Aorta (tissue), 5 donors: ENCODE data around the gene SLC30A9. TPM values are rescaled to one million over a fixed set of nuclear protein-coding genes. Genes with fewer than 3 reads are reported as not detected.

ENCODE experiments used
- ATAC-seq: fragments of 200-7000 bp; cut with Tn5 transposase; one replicate; pipeline ENCODE4 v1.9.1; 2022; ENCODE audit warnings: moderate library complexity; ENCODE audit not compliant: low FRiP score
- DNase-seq, 2 donors: peaks; one replicate each; pipeline ENCODE4 v3.0.0-alpha.2; 2020
- H3K27ac ChIP-seq, 2 donors: one replicate each; pipeline ENCODE4 v1.5.1; 2013; ENCODE audit warnings: low read length in 2 of 2, mild to moderate bottlenecking in 2 of 2, moderate library complexity in 2 of 2, control low read depth in 1 of 2, inconsistent platforms in 1 of 2, low read depth in 1 of 2
- H3K27me3 ChIP-seq, 2 donors: one replicate each; pipeline ENCODE4 v1.6.1; 2013; ENCODE audit warnings: control low read depth in 1 of 2, low read length in 1 of 2, mild to moderate bottlenecking in 1 of 2, moderate library complexity in 1 of 2; ENCODE audit not compliant: insufficient read depth in 2 of 2, control insufficient read depth in 1 of 2
- H3K36me3 ChIP-seq, 2 donors: one replicate each; pipeline ENCODE4 v1.6.1; 2013; ENCODE audit warnings: control low read depth in 1 of 2, low read length in 1 of 2, mild to moderate bottlenecking in 1 of 2; ENCODE audit not compliant: insufficient read depth in 2 of 2, control insufficient read depth in 1 of 2
- H3K4me1 ChIP-seq, 2 donors: one replicate each; pipeline ENCODE4 v1.6.1; 2013; ENCODE audit warnings: low read length in 2 of 2, control low read depth in 1 of 2, mild to moderate bottlenecking in 1 of 2, moderate library complexity in 1 of 2; ENCODE audit not compliant: insufficient read depth in 2 of 2, control insufficient read depth in 1 of 2
- H3K4me3 ChIP-seq, 2 donors: one replicate each; pipeline ENCODE4 v1.5.1; 2013; ENCODE audit warnings: low read length in 2 of 2, control low read depth in 1 of 2, mild to moderate bottlenecking in 1 of 2
- H3K9me3 ChIP-seq: one replicate; pipeline ENCODE4 v1.6.1; 2013; ENCODE audit warnings: mild to moderate bottlenecking, low read length; ENCODE audit not compliant: control insufficient read depth
- WGBS, 2 donors: extraction: QIAGEN DNeasy Blood & Tissue Kit; methylation state at CpG; one replicate each; pipeline ENCODE4 v1.1.7; 2013; 5-methylcytosine and 5-hydroxymethylcytosine counted together
- intact Hi-C, 2 donors: fragments of 100-400 bp; cut with DNase I; formaldehyde crosslinking; loops; one replicate each; pipeline versions ENCODE4 v1.14.2 to v1.15.0; 2022
- polyA plus RNA-seq, 2 donors: library from polyadenylated mRNA; stranded (reverse); fragments of 200-250 nt; gene quantifications; one replicate each; pipeline ENCODE4 v1.2.3, GENCODE V29; 2013
- total RNA-seq, 2 donors: library from RNA; stranded (reverse); fragmentation: NEBNext Ultra II Directional; extraction: Animal tissue kit (Norgen Biotek cat#: 25700); gene quantifications; one replicate each; pipeline ENCODE4 v1.2.1, GENCODE V29; 2021
- donor health status: healthy with polysubstance abuse.
- donor health status: Bipolar disorder and iron deficiency.
- donor health status: DM: no; HTN: no; CAD: no.
- donor health status: DM: no; HTN: no; CAD: no.
- donor health status: DM: yes; HTN: yes; CAD: no.

The SLC30A9 gene
- total and polyA plus RNA-seq, 4 donors, result 17.0 to 40.0 (median 27.7) TPM

- intact Hi-C loops, result no loop called here
- no peaks in the 10 kb centered on the region for H3K36me3 ChIP-seq
- no peaks in the 10 kb centered on the region for H3K27me3 ChIP-seq
- ATAC-seq (no peak), DNase-seq (no peak)
- H3K4me1 ChIP-seq, result no peaks in the 10 kb centered on the region
- no peak overlapping the region for H3K4me3 ChIP-seq
- H3K27ac ChIP-seq, result no peak overlapping the region
- 66% methylated on average over 3 of the region's 3 CpGs for WGBS, 2 donors
- peaks cover 3% of the 10 kb centered on the region for H3K9me3 ChIP-seq
Measured at GRCh38 chr4:42136371-42136770, 146.0 kb downstream of the SLC30A9 start.

Other genes with a start within 250 kb of the SLC30A9 start
- gene PHOX2B, start 241.8 kb upstream of the SLC30A9 start, total RNA-seq, result not detected
- not detected for gene PHOX2B, start 241.8 kb upstream of the SLC30A9 start, polyA plus RNA-seq
- 10 to 100 TPM; 28.0 to 33.9 TPM for gene TMEM33, start 55.1 kb upstream of the SLC30A9 start, total RNA-seq
- gene TMEM33, start 55.1 kb upstream of the SLC30A9 start, polyA plus RNA-seq, result 1 to 10 TPM; 5.5 to 6.1 TPM
- under 1 TPM; 0.36 to 0.48 TPM for gene DCAF4L1, start 8.8 kb upstream of the SLC30A9 start, total RNA-seq
- under 1 TPM; 0.05 to 0.25 TPM for gene DCAF4L1, start 8.8 kb upstream of the SLC30A9 start, polyA plus RNA-seq
- gene BEND4, start 162.1 kb downstream of the SLC30A9 start, total RNA-seq, result under 1 TPM; 0.03 to 0.15 TPM
- gene BEND4, start 162.1 kb downstream of the SLC30A9 start, polyA plus RNA-seq, result not detected